ENCODE data around the gene FXYD7. TPM values are rescaled to one million over a fixed set of nuclear protein-coding genes. Genes with fewer than 3 reads are reported as not detected.
"Not testable (repeated sequence)": the region's sequence is repeated elsewhere in the genome, so short reads cannot be mapped to it uniquely, and the experiment has no call there.

FXYD7 gene
- 1 to 10 TPM in 3 of 4 donors, under 1 TPM in 1; 0.82 to 6.6 (median 1.3) TPM for polyA plus RNA-seq (ENCODE audit: insufficient read length in 4 of 4)

GRCh38 chr19:35143231-35143715 lies at the start of gene FXYD7:
Gene FXYD7, plus strand, starts transcription at chr19:35143255. Its CDS starts 79 bp downstream, at chr19:35143334.
- no peak for DNase-seq (ENCODE audit: low read depth in 4 of 4, low spot score in 3 of 4)

GRCh38 chr19:35093430-35093829 lies 49.6 kb upstream of the FXYD7 start:
- DNase-seq (ENCODE audit: low read depth in 4 of 4, low spot score in 3 of 4): no peak

- no peak for DNase-seq (ENCODE audit: low read depth in 4 of 4, low spot score in 3 of 4)
Measured at GRCh38 chr19:35093941-35094647, 49.0 kb upstream of the FXYD7 start.

GRCh38 chr19:35094656-35095055 lies 48.4 kb upstream of the FXYD7 start:
- no peak for DNase-seq (ENCODE audit: low read depth in 4 of 4, low spot score in 3 of 4)

- no peak for DNase-seq (ENCODE audit: low read depth in 4 of 4, low spot score in 3 of 4)
Measured at GRCh38 chr19:35095667-35096368, 47.2 kb upstream of the FXYD7 start.

- DNase-seq (ENCODE audit: low read depth in 4 of 4, low spot score in 3 of 4): no peak
Measured at GRCh38 chr19:35098413-35099049, 44.5 kb upstream of the FXYD7 start.

- no peak for DNase-seq (ENCODE audit: low read depth in 4 of 4, low spot score in 3 of 4)
Measured at GRCh38 chr19:35099155-35099896, 43.7 kb upstream of the FXYD7 start.

GRCh38 chr19:35099897-35100275 lies 43.2 kb upstream of the FXYD7 start:
- DNase-seq (ENCODE audit: low read depth in 4 of 4, low spot score in 3 of 4): no peak

- DNase-seq (ENCODE audit: low read depth in 4 of 4, low spot score in 3 of 4): no peak
Measured at GRCh38 chr19:35100588-35101533, 42.2 kb upstream of the FXYD7 start.

- DNase-seq (ENCODE audit: low read depth in 4 of 4, low spot score in 3 of 4): not testable (repeated sequence)
Measured at GRCh38 chr19:35101949-35102348, 41.1 kb upstream of the FXYD7 start.

GRCh38 chr19:35103614-35104013 lies 39.4 kb upstream of the FXYD7 start:
- DNase-seq (ENCODE audit: low read depth in 4 of 4, low spot score in 3 of 4): not testable (repeated sequence)

- no peak for DNase-seq (ENCODE audit: low read depth in 4 of 4, low spot score in 3 of 4)
Measured at GRCh38 chr19:35104361-35104760, 38.7 kb upstream of the FXYD7 start.

- DNase-seq (ENCODE audit: low read depth in 4 of 4, low spot score in 3 of 4): no peak
Measured at GRCh38 chr19:35105047-35105410, 38.0 kb upstream of the FXYD7 start.

- no peak for DNase-seq (ENCODE audit: low read depth in 4 of 4, low spot score in 3 of 4)
Measured at GRCh38 chr19:35105411-35106290, 37.4 kb upstream of the FXYD7 start.

GRCh38 chr19:35106291-35106583 lies 36.8 kb upstream of the FXYD7 start:
- DNase-seq (ENCODE audit: low read depth in 4 of 4, low spot score in 3 of 4): no peak

GRCh38 chr19:35106898-35107541 lies 36.0 kb upstream of the FXYD7 start:
- DNase-seq (ENCODE audit: low read depth in 4 of 4, low spot score in 3 of 4): no peak

- DNase-seq (ENCODE audit: low read depth in 4 of 4, low spot score in 3 of 4): no peak
Measured at GRCh38 chr19:35107545-35107944, 35.5 kb upstream of the FXYD7 start.

- DNase-seq (ENCODE audit: low read depth in 4 of 4, low spot score in 3 of 4): no peak
Measured at GRCh38 chr19:35108730-35109129, 34.3 kb upstream of the FXYD7 start.
